BE2C (cell line): ENCODE results near the gene IPPK.

Experiments
- DNase-seq: peaks from one replicate; pipeline ENCODE4 v3.0.0-alpha.2; 2020
- H3K27me3 ChIP-seq: fragments of 250-450 bp; sonication (Bioruptor Pico); 2 replicates; pipeline ENCODE4 v1.5.1; 2020; ENCODE audit warnings: mild to moderate bottlenecking
- H3K36me3 ChIP-seq: fragments of 250-450 bp; sonication (Bioruptor Pico); 2 replicates; pipeline ENCODE4 v1.5.1; 2020; ENCODE audit warnings: mild to moderate bottlenecking
- H3K4me1 ChIP-seq: fragments of 250-450 bp; sonication (Bioruptor Pico); 2 replicates; pipeline ENCODE4 v1.5.1; 2020
- H3K4me3 ChIP-seq: 2 replicates; pipeline ENCODE4 v1.5.1; 2011; ENCODE audit warnings: low read depth, low read length
- H3K9me3 ChIP-seq: fragments of 250-450 bp; sonication (Bioruptor Pico); 2 replicates; pipeline ENCODE4 v1.5.1; 2020
- CTCF ChIP-seq: IDR thresholded peaks from 2 replicates; pipeline ENCODE4 v1.5.1; 2012; ENCODE audit warnings: mild to moderate bottlenecking, low read depth, low read length

The IPPK gene

DNA sequence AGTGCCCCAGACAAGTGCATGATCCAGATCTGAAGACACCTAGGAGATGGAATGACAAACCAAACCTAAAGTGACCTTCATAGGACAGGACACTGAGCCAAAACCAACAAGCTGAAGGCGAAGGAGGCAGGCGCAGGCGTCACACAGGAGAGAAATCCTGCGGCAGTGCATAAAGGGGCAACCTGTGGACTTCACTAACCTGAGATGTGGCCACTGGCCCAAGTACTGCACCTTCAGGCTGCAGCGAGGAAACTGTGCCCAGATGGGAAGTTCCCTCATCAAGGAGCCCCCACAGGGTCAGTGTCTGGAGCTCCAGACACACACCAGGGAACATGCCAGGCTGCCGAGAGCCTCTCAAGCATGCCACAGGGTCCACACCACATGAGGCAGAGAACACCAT, 3.7 kb downstream of the IPPK start:
- no peak overlapping the region for H3K4me3 ChIP-seq
- no peak for DNase-seq
- H3K4me1 ChIP-seq = no peaks in the 10 kb centered on the region

GRCh38 chr9:92665836-92666235, 4.1 kb downstream of the IPPK start:
- no peak for DNase-seq
- Histone ChIP-seq H3K4me1 (no peaks in the 10 kb centered on the region), H3K4me3 (no peak overlapping the region), H3K9me3 (no peaks in the 10 kb centered on the region), H3K27me3 (no peaks in the 10 kb centered on the region), H3K36me3 (no peaks in the 10 kb centered on the region; the same call in 1 of the 2 replicates)
- no peak for TF ChIP-seq CTCF

More for the DNA sequence above, 3.7 kb downstream of the IPPK start:
- Histone ChIP-seq H3K36me3 (no peaks in the 10 kb centered on the region; the same call in 1 of the 2 replicates), H3K9me3 (no peaks in the 10 kb centered on the region), H3K27me3 (no peaks in the 10 kb centered on the region)
- no peak for TF ChIP-seq CTCF

DNA sequence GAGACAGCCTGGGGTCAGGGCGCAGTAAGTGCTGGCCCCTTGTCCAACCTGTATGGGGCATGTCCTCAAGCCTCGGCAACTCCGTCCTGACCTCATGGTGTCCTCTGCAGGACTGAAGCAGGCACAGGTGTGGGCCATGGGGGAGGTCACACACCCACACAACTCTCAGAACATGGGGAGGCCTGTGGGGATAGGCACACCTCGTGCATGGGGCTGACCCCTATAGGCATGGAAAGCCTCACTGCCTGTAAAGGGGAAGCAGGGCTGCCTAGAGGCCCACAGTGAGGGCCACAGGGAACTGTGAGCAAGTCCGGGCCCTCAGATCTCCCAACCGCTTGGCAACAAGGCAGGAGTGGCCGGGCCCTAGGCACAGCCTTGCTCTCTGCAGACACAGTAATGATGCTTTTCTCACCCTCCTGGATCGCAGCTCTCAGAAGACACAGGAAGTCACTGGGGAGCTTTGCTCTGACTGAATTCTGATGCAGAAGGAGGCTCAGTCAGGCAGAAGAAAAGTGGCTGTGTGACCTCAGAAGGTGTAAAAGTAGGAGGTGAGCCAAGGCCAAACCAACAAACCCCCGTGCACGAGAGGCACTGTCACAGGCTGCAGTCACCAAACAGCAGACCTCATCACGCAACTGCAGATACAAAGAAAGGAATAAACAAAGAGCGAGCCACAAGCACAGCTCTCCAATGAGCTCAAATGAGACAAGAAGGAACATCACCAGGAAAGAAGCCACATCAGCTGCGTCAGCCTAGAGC, 5.4 kb downstream of the IPPK start:
- TF ChIP-seq CTCF = no peak

GRCh38 chr9:92663951-92664350, 6.0 kb downstream of the IPPK start:
- no peak for TF ChIP-seq CTCF
- H3K4me3 ChIP-seq = no peak overlapping the region
- no peaks in the 10 kb centered on the region for H3K9me3 ChIP-seq
- H3K4me1 ChIP-seq = no peaks in the 10 kb centered on the region
- no peaks in the 10 kb centered on the region for H3K27me3 ChIP-seq
- H3K36me3 ChIP-seq = no peaks in the 10 kb centered on the region; the same call in 1 of the 2 replicates
- DNase-seq = no peak

More for the DNA sequence above, 5.4 kb downstream of the IPPK start:
- H3K4me1 ChIP-seq = no peaks in the 10 kb centered on the region
- H3K27me3 ChIP-seq = no peaks in the 10 kb centered on the region
- H3K36me3 ChIP-seq = no peaks in the 10 kb centered on the region; the same call in 1 of the 2 replicates
- DNase-seq = no peak
- no peak overlapping the region for H3K4me3 ChIP-seq
- no peaks in the 10 kb centered on the region for H3K9me3 ChIP-seq

DNA sequence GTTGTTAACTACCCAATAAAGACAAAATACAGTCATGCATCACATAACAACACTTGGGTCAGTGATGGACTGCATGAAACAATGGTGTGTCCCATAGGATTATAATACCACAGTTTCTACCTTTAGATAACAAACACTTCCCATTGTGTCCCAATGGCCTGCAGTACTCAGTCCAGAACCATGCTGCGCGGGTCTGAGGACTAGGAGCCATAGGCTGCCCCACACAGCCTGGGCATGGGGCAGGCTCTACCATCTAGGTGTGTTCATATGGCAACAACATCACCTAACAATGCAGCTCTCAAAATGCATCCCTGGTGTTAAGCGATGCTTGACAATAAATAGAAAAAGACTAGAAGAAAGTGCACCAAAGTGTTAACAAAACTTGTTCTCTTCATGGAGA, 6.8 kb downstream of the IPPK start:
- Histone ChIP-seq H3K36me3 (no peaks in the 10 kb centered on the region; the same call in 1 of the 2 replicates), H3K4me3 (no peak overlapping the region), H3K9me3 (no peaks in the 10 kb centered on the region), H3K27me3 (no peaks in the 10 kb centered on the region), H3K4me1 (no peaks in the 10 kb centered on the region)
- DNase-seq = no peak
- TF ChIP-seq CTCF = no peak

GRCh38 chr9:92661743-92662142, 8.2 kb downstream of the IPPK start:
- H3K4me1 ChIP-seq = no peaks in the 10 kb centered on the region
- TF ChIP-seq CTCF = no peak
- H3K9me3 ChIP-seq = no peaks in the 10 kb centered on the region
- DNase-seq = no peak
- H3K4me3 ChIP-seq = no peak overlapping the region
- no peaks in the 10 kb centered on the region; the same call in 1 of the 2 replicates for H3K36me3 ChIP-seq
- H3K27me3 ChIP-seq = no peaks in the 10 kb centered on the region
